Left ventricle myocardium inferior (tissue), 1 donor: ENCODE data around the gene NTN4. TPM values are rescaled to one million over a fixed set of nuclear protein-coding genes. Genes with fewer than 3 reads are reported as not detected.
"Not testable (repeated sequence)": the region's sequence is repeated elsewhere in the genome, so short reads cannot be mapped to it uniquely, and the experiment has no call there.

Experiments used
- DNase-seq: peaks from one replicate; pipeline ENCODE4 v3.0.0-alpha.2; 2020
- H3K27ac ChIP-seq: fragments of 200-600 bp; replicated peaks from 2 replicates; pipeline ENCODE4 v1.8.0; 2021
- H3K27me3 ChIP-seq: fragments of 200-600 bp; 2 replicates; pipeline ENCODE4 v1.8.0; 2021; ENCODE audit warnings: low read depth
- H3K36me3 ChIP-seq: fragments of 200-600 bp; 2 replicates; pipeline ENCODE4 v1.8.0; 2021
- H3K4me1 ChIP-seq: fragments of 200-600 bp; 2 replicates; pipeline ENCODE4 v1.8.0; 2021
- H3K4me3 ChIP-seq: fragments of 200-600 bp; 2 replicates; pipeline ENCODE4 v1.8.0; 2021; ENCODE audit warnings: mild to moderate bottlenecking, moderate library complexity
- H3K9me3 ChIP-seq: fragments of 200-600 bp; replicated peaks from 2 replicates; pipeline ENCODE4 v1.8.0; 2021
- CTCF ChIP-seq: fragments of 200-600 bp; IDR thresholded peaks from 2 replicates; pipeline ENCODE4 v1.8.0; 2021; ENCODE audit warnings: antibody characterized with exemption, mild to moderate bottlenecking, borderline replicate concordance
- intact Hi-C: fragments of 100-400 bp; cut with micrococcal nuclease; formaldehyde crosslinking; loops from one replicate; pipeline ENCODE4 v1.11.0; 2022
- total RNA-seq: library from RNA; stranded (reverse); fragmentation: NEBNext Ultra II Directional; extraction: Animal tissue kit (Norgen Biotek cat#: 25700); gene quantifications from one replicate; pipeline ENCODE4 v1.2.1, GENCODE V29; 2021
- donor health status: DM: no; HTN: yes; CAD: no; lungs with severe emphysema.

Gene NTN4
- total RNA-seq, 1 donor from 2014 or later, result 76.8 TPM

GRCh38 chr12:95671265-95671664 is 119.3 kb downstream of the NTN4 start:
- Histone ChIP-seq H3K27ac (no peak overlapping the region), H3K36me3 (peaks cover 31% of the 10 kb centered on the region), H3K4me1 (peaks cover 36% of the 10 kb centered on the region), H3K9me3 (no peaks in the 10 kb centered on the region), H3K27me3 (no peaks in the 10 kb centered on the region), H3K4me3 (no peak overlapping the region)
- TF ChIP-seq CTCF, result no peak
- intact Hi-C loops, result no loop called here
- no peak for DNase-seq

DNA sequence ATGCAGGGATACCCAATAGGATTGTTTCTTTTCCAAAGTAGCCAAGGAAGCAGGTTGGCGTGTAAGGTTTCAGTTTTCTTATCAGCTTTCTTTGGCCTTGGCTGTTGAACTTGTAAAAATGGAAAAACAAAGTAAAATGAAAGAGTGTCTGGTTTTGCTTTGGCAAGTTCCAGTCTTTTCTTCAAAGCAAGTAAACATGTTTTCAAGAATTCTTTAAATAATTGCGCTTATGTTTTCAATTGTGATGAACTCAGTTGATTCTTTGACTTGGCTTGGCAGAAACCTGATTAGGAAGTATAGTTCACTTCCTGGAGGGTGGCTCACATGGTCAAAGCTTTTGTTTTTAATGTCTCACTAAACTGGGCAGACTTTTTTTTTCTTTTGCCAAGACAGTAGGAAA is 127.0 kb downstream of the NTN4 start:
- DNase-seq, result no peak
- intact Hi-C loops, result no loop called here

GRCh38 chr12:95661360-95661759 is 129.2 kb downstream of the NTN4 start:
- H3K4me3 ChIP-seq, result no peak overlapping the region
- DNase-seq, result no peak
- H3K4me1 ChIP-seq, result peaks cover 46% of the 10 kb centered on the region
- no peaks in the 10 kb centered on the region for H3K27me3 ChIP-seq
- intact Hi-C loops, result no loop called here
- H3K36me3 ChIP-seq, result peaks cover 12% of the 10 kb centered on the region
- H3K9me3 ChIP-seq, result no peaks in the 10 kb centered on the region
- no peak overlapping the region for H3K27ac ChIP-seq
- no peak for TF ChIP-seq CTCF

More for the DNA sequence above, 127.0 kb downstream of the NTN4 start:
- no peak for TF ChIP-seq CTCF
- Histone ChIP-seq H3K36me3 (peaks cover 14% of the 10 kb centered on the region), H3K27ac (peak overlapping the region; percentile 48), H3K4me1 (peaks cover 46% of the 10 kb centered on the region), H3K4me3 (no peak overlapping the region), H3K27me3 (no peaks in the 10 kb centered on the region), H3K9me3 (no peaks in the 10 kb centered on the region)

GRCh38 chr12:95658386-95658785 is 132.2 kb downstream of the NTN4 start:
- DNase-seq, result no peak
- TF ChIP-seq CTCF, result no peak
- Histone ChIP-seq H3K27ac (no peak overlapping the region), H3K4me1 (peaks cover 23% of the 10 kb centered on the region), H3K4me3 (no peak overlapping the region), H3K9me3 (no peaks in the 10 kb centered on the region), H3K27me3 (no peaks in the 10 kb centered on the region), H3K36me3 (peaks cover 3% of the 10 kb centered on the region)
- intact Hi-C loops, result no loop called here

DNA sequence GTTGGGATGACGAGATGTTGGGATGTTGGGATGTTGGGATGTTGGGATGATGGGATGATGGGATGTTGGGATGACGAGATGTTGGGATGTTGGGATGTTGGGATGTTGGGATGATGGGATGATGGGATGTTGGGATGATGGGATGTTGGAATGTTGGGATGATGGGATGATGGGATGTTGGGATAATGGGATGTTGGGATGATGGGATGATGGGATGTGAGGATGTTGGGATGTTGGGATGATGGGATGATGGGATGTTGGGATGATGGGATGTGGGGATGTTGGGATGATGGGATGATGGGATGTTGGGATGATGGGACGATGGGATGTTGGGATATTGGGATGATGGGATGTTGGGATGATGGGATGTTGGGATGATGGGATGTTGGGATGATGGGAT is 135.9 kb downstream of the NTN4 start:
- H3K9me3 ChIP-seq, intact Hi-C loops, H3K27me3 ChIP-seq, H3K36me3 ChIP-seq, H3K4me3 ChIP-seq, DNase-seq: not testable (repeated sequence)
- Histone ChIP-seq H3K27ac (peak overlapping the region; percentile 73), H3K4me1 (peaks cover 22% of the 10 kb centered on the region)

GRCh38 chr12:95653771-95654546 is 136.6 kb downstream of the NTN4 start:
- Histone ChIP-seq H3K27me3 (no peaks in the 10 kb centered on the region), H3K36me3 (no peaks in the 10 kb centered on the region), H3K4me1 (peaks cover 29% of the 10 kb centered on the region), H3K27ac (peak overlapping the region; percentile 73), H3K4me3 (no peak overlapping the region), H3K9me3 (no peaks in the 10 kb centered on the region)
- intact Hi-C loops, result no loop called here
- no peak for DNase-seq
- TF ChIP-seq CTCF, result no peak
